ENCODE data around the gene SIAE. TPM values are rescaled to one million over a fixed set of nuclear protein-coding genes. Genes with fewer than 3 reads are reported as not detected.

SIAE gene
- total and polyA plus RNA-seq, 2 of the 4 experiments (the other 2 are of a cell fraction) = 4.7 to 12.0 TPM

GRCh38 chr11:124583781-124584180 lies 89.8 kb downstream of the SIAE start:
- Histone ChIP-seq H4K91ac (ENCODE audit: insufficient read depth, low read depth, low read length) (no peak overlapping the region), H3K27me3 (ENCODE audit: control insufficient read depth, insufficient read depth, low read length) (peaks cover 31% of the 10 kb centered on the region), H2BK5ac (ENCODE audit: low read depth, low read length, poor library complexity, severe bottlenecking) (no peak overlapping the region), H2AK9ac (replicated peaks; ENCODE audit: low read depth, low read length, poor library complexity) (no peak overlapping the region), H3K18ac (ENCODE audit: low read depth, low read length) (no peak overlapping the region), H3K4me3 (ENCODE audit: insufficient read depth, low read depth, low read length) (no peak overlapping the region), H3K36me3 (ENCODE audit: control insufficient read depth, insufficient read depth, low read length) (no peaks in the 10 kb centered on the region), H3K9me1 (ENCODE audit: insufficient read depth, low read length) (no peaks in the 10 kb centered on the region), H3K27ac (ENCODE audit: insufficient read depth, low read length) (no peak overlapping the region), H3K9ac (ENCODE audit: low read depth, low read length) (no peak overlapping the region), H2BK15ac (ENCODE audit: low read depth, low read length) (no peak overlapping the region), H3K14ac (replicated peaks; ENCODE audit: low read depth, low read length) (no peak overlapping the region), H3K56ac (ENCODE audit: extremely low read depth, insufficient read depth, low read length) (no peak overlapping the region), H3K9me3 (ENCODE audit: control insufficient read depth, insufficient read depth, low read length) (no peaks in the 10 kb centered on the region), H3K4me1 (ENCODE audit: control insufficient read depth, insufficient read depth, low read length) (no peaks in the 10 kb centered on the region), H3K4ac (ENCODE audit: low read depth, low read length) (no peak overlapping the region), H4K20me1 (ENCODE audit: insufficient read depth, low read length) (no peaks in the 10 kb centered on the region), H2AFZ (replicated peaks; ENCODE audit: low read length, poor library complexity) (no peak overlapping the region), H2BK20ac (ENCODE audit: low read depth, low read length) (no peak overlapping the region), H4K8ac (ENCODE audit: low read depth in 2 of 2, low read length in 2 of 2) (no peak overlapping the region), H2BK120ac (ENCODE audit: low read depth, low read length) (no peak overlapping the region), H3K23ac (ENCODE audit: low read depth, low read length) (no peak overlapping the region), H3K79me1 (ENCODE audit: low read depth in 1 of 2, low read length in 2 of 2) (no peaks in the 10 kb centered on the region), H3K4me2 (ENCODE audit: low read depth, low read length) (no peak overlapping the region), H2AK5ac (ENCODE audit: low read depth, low read length) (no peak overlapping the region), H4K5ac (ENCODE audit: low read depth, low read length) (no peak overlapping the region)
- intact Hi-C loops (cut with micrococcal nuclease) (no loop called here), in situ Hi-C loops (cut with MboI; ENCODE audit: low sequenced_read_pairs) (loop anchor here (25.0 kb wide), 1 partner anchor 521 kb away; no protein-coding TSS in a partner anchor), dilution Hi-C loops (cut with HindIII; ENCODE audit: low sequenced_read_pairs, unreplicated experiment) (no loop called here)
- 64% methylated on average over 6 of the region's 8 CpGs; no CpG with 5 or more reads in 1 of the 2 experiments for WGBS, 2 experiments (ENCODE audit: extremely low coverage in 2 of 2, insufficient read length in 1 of 2)
- ChIA-PET POLR2A (ENCODE audit: unreplicated experiment) (no interaction called here), CTCF (interaction anchor here (0.6 to 1.5 kb wide), 2 partner anchors 168 to 182 kb away, joined by 3 to 5 read pairs; no protein-coding TSS in a partner anchor)
- DNase-seq (no peak), ATAC-seq (ENCODE audit: low read depth) (no peak)
- no peak for TF ChIP-seq RCOR1 (IDR thresholded peaks at IDR 0.05; ENCODE audit: insufficient replicate concordance, low read length)
- no peak for TF ChIP-seq SMC3 (IDR thresholded peaks at IDR 0.05; ENCODE audit: low read depth, low read length)
- no peak for TF ChIP-seq RFX5 (IDR thresholded peaks at IDR 0.05; ENCODE audit: low read depth, low read length)
- TF ChIP-seq USF2 (IDR thresholded peaks at IDR 0.05; ENCODE audit: low read depth, low read length) = no peak
- no peak for TF ChIP-seq CTCF (conservative IDR thresholded peaks at IDR 0.05; ENCODE audit: low read depth, low read length)
- TF ChIP-seq RAD21 (IDR thresholded peaks at IDR 0.05; ENCODE audit: low read length) = no peak
- no peak for TF ChIP-seq CHD1 (IDR thresholded peaks at IDR 0.05; ENCODE audit: low read depth, low read length)
- no peak for TF ChIP-seq MAZ (IDR thresholded peaks at IDR 0.05; ENCODE audit: borderline replicate concordance, low read depth, low read length)
- no peak for TF ChIP-seq NFE2L2 (IDR thresholded peaks at IDR 0.05; ENCODE audit: low read depth, low read length)
- TF ChIP-seq POLR2A (IDR thresholded peaks at IDR 0.05; ENCODE audit: low read depth, low read length) = no peak
- TF ChIP-seq MAFK (IDR thresholded peaks at IDR 0.05; ENCODE audit: low read depth, low read length) = no peak
- no peak for TF ChIP-seq CEBPB (IDR thresholded peaks at IDR 0.05; ENCODE audit: low read depth, low read length)
- TF ChIP-seq BHLHE40 (IDR thresholded peaks at IDR 0.05; ENCODE audit: low read depth, low read length) = no peak
- TF ChIP-seq MXI1 (IDR thresholded peaks at IDR 0.05; ENCODE audit: borderline replicate concordance, low read depth, low read length) = no peak
- no TSS peak for BruUV-seq (replicated peaks)
